ENCODE measurements around the gene COX5A. TPM values are rescaled to one million over a fixed set of nuclear protein-coding genes. Genes with fewer than 3 reads are reported as not detected.
A peak's percentile ranks its signal among the peaks of the same experiment; 100 is the strongest.

The COX5A gene
- polyA plus RNA-seq, 1 donor from 2014 or later, result 155 TPM

DNA sequence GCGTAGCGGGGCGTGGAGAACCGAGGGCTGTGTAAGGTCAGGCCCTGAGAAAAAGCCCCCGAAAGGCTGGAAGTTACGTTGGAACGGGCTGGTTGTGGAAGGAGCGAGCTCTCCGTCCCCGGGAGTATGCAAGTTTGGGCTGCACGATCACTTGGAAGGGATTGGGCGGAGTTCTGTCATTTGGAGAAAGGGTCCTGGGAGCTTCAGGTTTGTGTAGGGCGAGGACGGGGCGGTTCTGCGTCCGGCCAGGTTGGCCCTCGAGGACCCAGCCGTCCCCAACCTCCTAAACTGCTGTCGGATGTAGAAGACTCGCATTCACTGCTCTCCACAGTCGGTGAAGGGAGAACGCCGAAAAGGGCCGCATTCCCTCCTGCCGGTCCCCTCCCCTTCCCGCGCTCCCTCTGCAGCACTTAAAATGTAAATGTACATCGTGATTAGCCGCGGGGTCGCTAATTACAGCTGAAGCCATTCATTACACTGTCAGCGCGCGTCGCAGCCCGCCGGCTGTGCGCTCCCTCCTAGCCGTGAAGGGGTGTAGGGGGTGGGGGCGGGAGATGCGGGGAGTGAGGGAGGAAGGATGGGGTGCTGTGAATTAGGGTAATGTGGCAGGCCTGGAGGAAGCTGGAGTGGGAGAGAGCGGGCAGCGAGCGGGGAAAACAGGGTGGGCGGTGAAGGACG lies 21.2 kb upstream of the COX5A start:
- Histone ChIP-seq H3K4me2 (ENCODE audit: low read length) (no peak overlapping the region), H3K27ac (ENCODE audit: low read length) (no peak overlapping the region), H3K9ac (ENCODE audit: low read length) (no peak overlapping the region), H2AFZ (ENCODE audit: low read depth, low read length) (no peak overlapping the region), H3K9me3 (ENCODE audit: low read length) (no peaks in the 10 kb centered on the region), H3K79me2 (replicated peaks; ENCODE audit: insufficient read depth, low read length) (no peaks in the 10 kb centered on the region), H3F3A (ENCODE audit: insufficient read depth, low read length, poor library complexity, severe bottlenecking) (no peaks in the 10 kb centered on the region), H3K4me3 (ENCODE audit: low read length) (peak overlapping the region; percentile 48), H3K27me3 (ENCODE audit: insufficient read depth, low read depth, low read length) (peaks cover 52% of the 10 kb centered on the region), H3K9me2 (ENCODE audit: insufficient read depth, low read length) (no peaks in the 10 kb centered on the region), H3K36me3 (ENCODE audit: insufficient read depth, low read length) (no peaks in the 10 kb centered on the region), H4K20me1 (ENCODE audit: insufficient read depth) (no peaks in the 10 kb centered on the region)
- no peak for TF ChIP-seq POLR2AphosphoS5 (IDR thresholded peaks at IDR 0.05)

DNA sequence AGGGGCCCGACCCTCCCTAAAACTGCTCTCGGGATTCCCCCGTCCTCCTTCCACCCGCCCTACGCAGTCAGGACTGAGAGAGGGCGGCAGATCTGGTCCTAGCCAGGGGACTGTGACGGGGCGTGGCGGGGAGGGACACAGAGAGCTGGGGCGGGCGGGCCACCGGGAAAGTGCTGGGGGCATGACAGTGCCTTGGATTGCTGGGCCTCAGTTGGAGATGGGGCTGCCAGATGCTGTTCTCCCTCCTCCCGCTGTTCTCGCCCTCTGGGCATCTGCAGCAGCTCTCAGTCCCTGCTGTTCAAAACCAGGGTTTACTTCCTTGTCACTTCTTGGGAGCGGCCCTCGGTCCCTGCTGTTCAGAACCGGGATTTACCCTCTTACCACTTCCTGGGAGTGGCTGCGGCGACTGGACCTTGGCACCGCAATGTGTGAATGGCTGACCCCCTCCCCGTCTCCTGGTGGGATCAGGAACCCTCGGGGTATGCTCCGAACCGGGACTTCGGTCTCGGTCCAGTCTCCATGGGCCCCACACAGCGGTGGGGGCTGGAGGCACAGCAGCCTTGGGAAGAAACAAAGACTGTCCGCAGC lies 20.5 kb upstream of the COX5A start:
- Histone ChIP-seq H4K20me1 (ENCODE audit: insufficient read depth) (no peaks in the 10 kb centered on the region), H3F3A (ENCODE audit: insufficient read depth, low read length, poor library complexity, severe bottlenecking) (no peaks in the 10 kb centered on the region), H3K9me3 (ENCODE audit: low read length) (no peaks in the 10 kb centered on the region), H3K9ac (ENCODE audit: low read length) (no peak overlapping the region), H3K79me2 (replicated peaks; ENCODE audit: insufficient read depth, low read length) (no peaks in the 10 kb centered on the region), H3K4me3 (ENCODE audit: low read length) (peak overlapping the region; percentile 48), H3K4me2 (ENCODE audit: low read length) (no peak overlapping the region), H3K27me3 (ENCODE audit: insufficient read depth, low read depth, low read length) (peaks cover 52% of the 10 kb centered on the region), H2AFZ (ENCODE audit: low read depth, low read length) (no peak overlapping the region), H3K9me2 (ENCODE audit: insufficient read depth, low read length) (no peaks in the 10 kb centered on the region), H3K36me3 (ENCODE audit: insufficient read depth, low read length) (no peaks in the 10 kb centered on the region), H3K27ac (ENCODE audit: low read length) (no peak overlapping the region)
- no peak for TF ChIP-seq EZH2 (IDR thresholded peaks at IDR 0.05; ENCODE audit: borderline replicate concordance, insufficient read depth, low read length, poor library complexity, severe bottlenecking)
- TF ChIP-seq, protein P1, sequence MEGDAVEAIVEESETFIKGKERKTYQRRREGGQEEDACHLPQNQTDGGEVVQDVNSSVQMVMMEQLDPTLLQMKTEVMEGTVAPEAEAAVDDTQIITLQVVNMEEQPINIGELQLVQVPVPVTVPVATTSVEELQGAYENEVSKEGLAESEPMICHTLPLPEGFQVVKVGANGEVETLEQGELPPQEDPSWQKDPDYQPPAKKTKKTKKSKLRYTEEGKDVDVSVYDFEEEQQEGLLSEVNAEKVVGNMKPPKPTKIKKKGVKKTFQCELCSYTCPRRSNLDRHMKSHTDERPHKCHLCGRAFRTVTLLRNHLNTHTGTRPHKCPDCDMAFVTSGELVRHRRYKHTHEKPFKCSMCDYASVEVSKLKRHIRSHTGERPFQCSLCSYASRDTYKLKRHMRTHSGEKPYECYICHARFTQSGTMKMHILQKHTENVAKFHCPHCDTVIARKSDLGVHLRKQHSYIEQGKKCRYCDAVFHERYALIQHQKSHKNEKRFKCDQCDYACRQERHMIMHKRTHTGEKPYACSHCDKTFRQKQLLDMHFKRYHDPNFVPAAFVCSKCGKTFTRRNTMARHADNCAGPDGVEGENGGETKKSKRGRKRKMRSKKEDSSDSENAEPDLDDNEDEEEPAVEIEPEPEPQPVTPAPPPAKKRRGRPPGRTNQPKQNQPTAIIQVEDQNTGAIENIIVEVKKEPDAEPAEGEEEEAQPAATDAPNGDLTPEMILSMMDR (IDR thresholded peaks at IDR 0.05; ENCODE audit: poor library complexity, severe bottlenecking), result peak; percentile 15
- no peak for TF ChIP-seq RAD21 (conservative IDR thresholded peaks at IDR 0.05)

DNA sequence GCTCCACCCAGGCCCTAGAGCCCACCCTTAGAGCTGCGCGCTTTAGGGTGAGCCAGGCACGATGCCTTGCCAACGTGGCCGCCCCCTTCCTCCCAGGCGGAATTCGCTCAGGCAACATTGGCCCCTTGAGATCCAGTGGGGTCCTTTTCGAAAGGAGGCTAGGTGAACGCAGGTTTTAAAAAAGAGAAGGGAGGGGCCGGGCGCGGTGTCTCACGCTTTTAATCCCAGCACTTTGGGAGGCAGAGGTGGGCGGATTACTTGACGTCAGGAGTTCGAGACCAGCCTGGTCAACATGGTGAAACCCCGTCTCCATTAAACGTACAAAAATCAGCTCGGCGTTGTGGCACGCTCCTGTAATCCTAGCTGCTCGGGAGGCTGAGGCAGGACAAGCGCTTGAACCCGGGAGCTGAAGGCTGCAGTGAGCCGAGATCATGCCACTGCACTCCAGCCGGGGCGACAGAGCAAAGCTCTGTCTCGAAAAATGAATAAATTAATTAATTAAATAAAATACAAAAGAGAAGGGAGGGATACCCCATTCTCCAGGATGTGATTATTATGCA lies 19.7 kb upstream of the COX5A start:
- Histone ChIP-seq H3K4me3 (ENCODE audit: low read length) (peak overlapping the region; percentile 75), H4K20me1 (ENCODE audit: insufficient read depth) (no peaks in the 10 kb centered on the region), H3F3A (ENCODE audit: insufficient read depth, low read length, poor library complexity, severe bottlenecking) (no peaks in the 10 kb centered on the region), H3K9me3 (ENCODE audit: low read length) (no peaks in the 10 kb centered on the region), H2AFZ (ENCODE audit: low read depth, low read length) (no peak overlapping the region), H3K27ac (ENCODE audit: low read length) (no peak overlapping the region), H3K27me3 (ENCODE audit: insufficient read depth, low read depth, low read length) (peaks cover 52% of the 10 kb centered on the region), H3K4me2 (ENCODE audit: low read length) (peak overlapping the region; percentile 53), H3K79me2 (replicated peaks; ENCODE audit: insufficient read depth, low read length) (no peaks in the 10 kb centered on the region), H3K9me2 (ENCODE audit: insufficient read depth, low read length) (no peaks in the 10 kb centered on the region), H3K36me3 (ENCODE audit: insufficient read depth, low read length) (no peaks in the 10 kb centered on the region), H3K9ac (ENCODE audit: low read length) (peak overlapping the region; percentile 50)
- TF ChIP-seq RAD21 (conservative IDR thresholded peaks at IDR 0.05) (no peak), TAF1 (IDR thresholded peaks at IDR 0.05; ENCODE audit: low read depth) (no peak), SMC3 (conservative IDR thresholded peaks at IDR 0.05; ENCODE audit: poor library complexity) (no peak), EZH2 (IDR thresholded peaks at IDR 0.05; ENCODE audit: borderline replicate concordance, insufficient read depth, low read length, poor library complexity, severe bottlenecking) (no peak), MXI1 (conservative IDR thresholded peaks at IDR 0.05; ENCODE audit: poor library complexity, severe bottlenecking) (no peak), EP300 (conservative IDR thresholded peaks at IDR 0.05; ENCODE audit: poor library complexity, severe bottlenecking) (no peak), POLR2AphosphoS5 (IDR thresholded peaks at IDR 0.05) (no peak)
- TF ChIP-seq, protein P1 (IDR thresholded peaks at IDR 0.05; ENCODE audit: poor library complexity, severe bottlenecking), result no peak
- TF ChIP-seq, protein P2, sequence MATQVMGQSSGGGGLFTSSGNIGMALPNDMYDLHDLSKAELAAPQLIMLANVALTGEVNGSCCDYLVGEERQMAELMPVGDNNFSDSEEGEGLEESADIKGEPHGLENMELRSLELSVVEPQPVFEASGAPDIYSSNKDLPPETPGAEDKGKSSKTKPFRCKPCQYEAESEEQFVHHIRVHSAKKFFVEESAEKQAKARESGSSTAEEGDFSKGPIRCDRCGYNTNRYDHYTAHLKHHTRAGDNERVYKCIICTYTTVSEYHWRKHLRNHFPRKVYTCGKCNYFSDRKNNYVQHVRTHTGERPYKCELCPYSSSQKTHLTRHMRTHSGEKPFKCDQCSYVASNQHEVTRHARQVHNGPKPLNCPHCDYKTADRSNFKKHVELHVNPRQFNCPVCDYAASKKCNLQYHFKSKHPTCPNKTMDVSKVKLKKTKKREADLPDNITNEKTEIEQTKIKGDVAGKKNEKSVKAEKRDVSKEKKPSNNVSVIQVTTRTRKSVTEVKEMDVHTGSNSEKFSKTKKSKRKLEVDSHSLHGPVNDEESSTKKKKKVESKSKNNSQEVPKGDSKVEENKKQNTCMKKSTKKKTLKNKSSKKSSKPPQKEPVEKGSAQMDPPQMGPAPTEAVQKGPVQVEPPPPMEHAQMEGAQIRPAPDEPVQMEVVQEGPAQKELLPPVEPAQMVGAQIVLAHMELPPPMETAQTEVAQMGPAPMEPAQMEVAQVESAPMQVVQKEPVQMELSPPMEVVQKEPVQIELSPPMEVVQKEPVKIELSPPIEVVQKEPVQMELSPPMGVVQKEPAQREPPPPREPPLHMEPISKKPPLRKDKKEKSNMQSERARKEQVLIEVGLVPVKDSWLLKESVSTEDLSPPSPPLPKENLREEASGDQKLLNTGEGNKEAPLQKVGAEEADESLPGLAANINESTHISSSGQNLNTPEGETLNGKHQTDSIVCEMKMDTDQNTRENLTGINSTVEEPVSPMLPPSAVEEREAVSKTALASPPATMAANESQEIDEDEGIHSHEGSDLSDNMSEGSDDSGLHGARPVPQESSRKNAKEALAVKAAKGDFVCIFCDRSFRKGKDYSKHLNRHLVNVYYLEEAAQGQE (IDR thresholded peaks at IDR 0.05; ENCODE audit: borderline replicate concordance), result no peak

Measured in neural cell (in vitro differentiated cells).